ENCODE data around the gene NF2.

DNA sequence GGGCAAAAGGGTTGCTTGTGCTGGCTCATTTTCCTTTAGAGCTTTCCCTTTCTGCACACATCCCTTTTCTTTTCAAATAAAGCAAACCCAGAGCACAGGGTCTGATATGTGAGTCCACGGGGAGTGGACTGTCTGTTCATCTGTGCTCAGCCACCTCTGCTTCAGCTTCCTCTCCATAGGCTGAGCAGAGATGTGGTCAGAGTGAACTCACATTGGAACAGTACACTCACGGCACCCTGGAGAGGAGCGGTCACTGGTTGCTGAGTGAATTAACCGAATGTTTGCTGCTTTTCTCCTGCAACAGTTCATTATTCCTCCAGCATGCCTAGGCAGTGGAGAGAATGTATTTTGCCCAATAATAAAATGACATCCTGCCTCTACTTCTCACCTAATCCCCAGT lies 80.1 kb downstream of the NF2 start:
- no peak for TF ChIP-seq CTCF (IDR thresholded peaks at IDR 0.05)
- TF ChIP-seq ZFX (IDR thresholded peaks at IDR 0.05; ENCODE audit: borderline replicate concordance) = no peak
